Prostate gland (tissue), 2 donors: ENCODE data around the gene PITX1.
A peak's percentile ranks its signal among the peaks of the same experiment; 100 is the strongest.

Experiments
- POLR2AphosphoS5 ChIP-seq: sonication (generic); formaldehyde crosslinking; IDR thresholded peaks from one replicate; pipeline ENCODE4 v1.6.1; 2017; ENCODE audit warnings: antibody characterized with exemption
- TF ChIP-seq, protein P1 (sequence below), 4 experiments: fragments of 200-600 bp in 2 of 4; fragments of 450-650 bp in 2 of 4; sonication (generic) in 2 of 4; IDR thresholded peaks; 1 replicate in 3 of 4; 2 replicates in 1 of 4; pipeline ENCODE4 v1.5.1; 2016 to 2019; ENCODE audit warnings: antibody characterized with exemption in 4 of 4, mild to moderate bottlenecking in 2 of 4, moderate library complexity in 2 of 4

DNA sequence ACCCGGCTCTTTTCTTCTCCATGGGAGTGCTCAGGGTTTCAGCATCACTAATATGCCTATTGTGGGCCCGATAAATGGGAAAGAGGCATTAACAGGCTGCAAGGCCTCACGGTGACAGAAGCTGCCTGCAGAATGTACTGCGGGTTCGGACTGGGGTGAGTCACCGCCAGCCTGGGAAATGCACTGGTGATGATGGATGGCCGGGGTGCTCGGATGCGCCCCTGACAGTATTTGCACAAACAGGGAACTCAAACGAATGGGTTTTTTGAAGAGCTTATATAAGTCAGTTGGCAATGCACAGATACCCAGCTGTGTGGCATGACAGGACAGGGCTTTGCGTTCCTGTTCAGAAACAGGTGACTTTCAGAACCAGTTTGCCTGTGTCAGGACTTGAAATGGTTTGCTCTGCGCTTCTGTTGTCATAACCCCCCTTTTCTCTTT is 42.0 kb upstream of the PITX1 start:
- TF ChIP-seq, protein P1, sequence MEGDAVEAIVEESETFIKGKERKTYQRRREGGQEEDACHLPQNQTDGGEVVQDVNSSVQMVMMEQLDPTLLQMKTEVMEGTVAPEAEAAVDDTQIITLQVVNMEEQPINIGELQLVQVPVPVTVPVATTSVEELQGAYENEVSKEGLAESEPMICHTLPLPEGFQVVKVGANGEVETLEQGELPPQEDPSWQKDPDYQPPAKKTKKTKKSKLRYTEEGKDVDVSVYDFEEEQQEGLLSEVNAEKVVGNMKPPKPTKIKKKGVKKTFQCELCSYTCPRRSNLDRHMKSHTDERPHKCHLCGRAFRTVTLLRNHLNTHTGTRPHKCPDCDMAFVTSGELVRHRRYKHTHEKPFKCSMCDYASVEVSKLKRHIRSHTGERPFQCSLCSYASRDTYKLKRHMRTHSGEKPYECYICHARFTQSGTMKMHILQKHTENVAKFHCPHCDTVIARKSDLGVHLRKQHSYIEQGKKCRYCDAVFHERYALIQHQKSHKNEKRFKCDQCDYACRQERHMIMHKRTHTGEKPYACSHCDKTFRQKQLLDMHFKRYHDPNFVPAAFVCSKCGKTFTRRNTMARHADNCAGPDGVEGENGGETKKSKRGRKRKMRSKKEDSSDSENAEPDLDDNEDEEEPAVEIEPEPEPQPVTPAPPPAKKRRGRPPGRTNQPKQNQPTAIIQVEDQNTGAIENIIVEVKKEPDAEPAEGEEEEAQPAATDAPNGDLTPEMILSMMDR (IDR thresholded peaks at IDR 0.05), result no peak
- peak; percentile 71 for TF ChIP-seq POLR2AphosphoS5
